HEK293 (cell line): ENCODE measurements around the gene NEAT1.

Experiments
- CTCF ChIP-seq: fragments of 450-650 bp; formaldehyde crosslinking; IDR thresholded peaks from 2 replicates; pipeline ENCODE4 v1.5.1; 2016; ENCODE audit warnings: missing biosample characterization, missing genetic modification characterization
- HIC1 ChIP-seq: fragments of 450-650 bp; formaldehyde crosslinking; IDR thresholded peaks from 2 replicates; pipeline ENCODE4 v1.5.1; 2016; ENCODE audit warnings: missing biosample characterization, missing genetic modification characterization
- HOXD13 ChIP-seq: sonication (generic); formaldehyde crosslinking; IDR thresholded peaks from 2 replicates; pipeline ENCODE4 v1.8.0; 2022; ENCODE audit warnings: missing genetic modification reagents, borderline replicate concordance
- IKZF3 ChIP-seq: fragments of 450-650 bp; IDR thresholded peaks from 2 replicates; pipeline ENCODE4 v1.5.0; 2018; ENCODE audit warnings: missing biosample characterization, mild to moderate bottlenecking, missing genetic modification characterization, moderate library complexity
- KLF9 ChIP-seq: fragments of 450-650 bp; formaldehyde crosslinking; IDR thresholded peaks from 2 replicates; pipeline ENCODE4 v1.5.1; 2016; ENCODE audit warnings: missing biosample characterization, missing genetic modification characterization, low read depth
- PRDM1 ChIP-seq: fragments of 450-650 bp; formaldehyde crosslinking; IDR thresholded peaks from 2 replicates; pipeline ENCODE4; 2016; ENCODE audit warnings: missing biosample characterization, missing genetic modification characterization
- SP7 ChIP-seq: fragments of 450-650 bp; formaldehyde crosslinking; IDR thresholded peaks from 2 replicates; pipeline ENCODE4 v1.5.1; 2016; ENCODE audit warnings: missing biosample characterization, missing genetic modification characterization
- ZBTB48 ChIP-seq: fragments of 450-650 bp; formaldehyde crosslinking; IDR thresholded peaks from 2 replicates; pipeline ENCODE4 v1.5.1; 2016; ENCODE audit warnings: missing biosample characterization, missing genetic modification characterization
- ZBTB6 ChIP-seq: fragments of 450-650 bp; formaldehyde crosslinking; IDR thresholded peaks from 2 replicates; pipeline ENCODE4 v1.5.1; 2017; ENCODE audit warnings: missing biosample characterization, missing genetic modification characterization
- ZFP3 ChIP-seq: fragments of 450-650 bp; formaldehyde crosslinking; IDR thresholded peaks from 2 replicates; pipeline ENCODE4 v1.5.1; 2016; ENCODE audit warnings: low read depth, missing biosample characterization, missing genetic modification characterization
- ZNF121 ChIP-seq: fragments of 450-650 bp; formaldehyde crosslinking; IDR thresholded peaks from 2 replicates; pipeline ENCODE4 v1.5.1; 2016; ENCODE audit warnings: missing biosample characterization, missing genetic modification characterization
- ZNF146 ChIP-seq: fragments of 450-650 bp; formaldehyde crosslinking; IDR thresholded peaks from 2 replicates; pipeline ENCODE4 v1.5.1; 2016; ENCODE audit warnings: missing biosample characterization, missing genetic modification characterization
- ZNF174 ChIP-seq: fragments of 450-650 bp; formaldehyde crosslinking; IDR thresholded peaks from 2 replicates; pipeline ENCODE4 v1.5.0; 2017; ENCODE audit warnings: missing biosample characterization, mild to moderate bottlenecking, missing genetic modification characterization
- ZNF202 ChIP-seq: fragments of 450-650 bp; formaldehyde crosslinking; IDR thresholded peaks from 2 replicates; pipeline ENCODE4 v1.5.1; 2016; ENCODE audit warnings: missing biosample characterization, missing genetic modification characterization, borderline replicate concordance
- ZNF23 ChIP-seq: fragments of 450-650 bp; formaldehyde crosslinking; IDR thresholded peaks from 2 replicates; pipeline ENCODE4 v1.5.1; 2016; ENCODE audit warnings: missing biosample characterization, missing genetic modification characterization, borderline replicate concordance
- ZNF24 ChIP-seq: fragments of 450-650 bp; formaldehyde crosslinking; IDR thresholded peaks from 2 replicates; pipeline ENCODE4 v1.5.1; 2016; ENCODE audit warnings: missing biosample characterization, missing genetic modification characterization
- ZNF280C ChIP-seq: fragments of 450-650 bp; formaldehyde crosslinking; IDR thresholded peaks from 2 replicates; pipeline ENCODE4 v1.5.1; 2016; ENCODE audit warnings: missing biosample characterization, missing genetic modification characterization
- ZNF292 ChIP-seq: fragments of 450-650 bp; formaldehyde crosslinking; IDR thresholded peaks from 2 replicates; pipeline ENCODE4 v1.5.1; 2016; ENCODE audit warnings: low read depth, missing biosample characterization, missing genetic modification characterization, borderline replicate concordance
- ZNF513 ChIP-seq: fragments of 450-650 bp; IDR thresholded peaks from 2 replicates; pipeline ENCODE4 v1.5.1; 2018; ENCODE audit warnings: missing biosample characterization, missing genetic modification characterization
- ZNF560 ChIP-seq: fragments of 450-650 bp; formaldehyde crosslinking; IDR thresholded peaks from 2 replicates; pipeline ENCODE4 v1.5.1; 2017; ENCODE audit warnings: missing biosample characterization, missing genetic modification characterization, borderline replicate concordance
- ZNF571 ChIP-seq: fragments of 450-650 bp; formaldehyde crosslinking; IDR thresholded peaks from 2 replicates; pipeline ENCODE4 v1.5.0; 2017; ENCODE audit warnings: missing biosample characterization, missing genetic modification characterization
- ZNF580 ChIP-seq: fragments of 450-650 bp; formaldehyde crosslinking; IDR thresholded peaks from 2 replicates; pipeline ENCODE4 v1.5.1; 2016; ENCODE audit warnings: missing biosample characterization, missing genetic modification characterization
- ZNF585B ChIP-seq: fragments of 450-650 bp; formaldehyde crosslinking; IDR thresholded peaks from 2 replicates; pipeline ENCODE4 v1.5.1; 2016; ENCODE audit warnings: missing biosample characterization, missing genetic modification characterization
- ZNF639 ChIP-seq: fragments of 450-650 bp; formaldehyde crosslinking; IDR thresholded peaks from 2 replicates; pipeline ENCODE4 v1.5.1; 2016; ENCODE audit warnings: missing biosample characterization, missing genetic modification characterization
- ZNF660 ChIP-seq: fragments of 450-650 bp; IDR thresholded peaks from 2 replicates; pipeline ENCODE4 v1.5.1; 2018; ENCODE audit warnings: missing biosample characterization, mild to moderate bottlenecking, missing genetic modification characterization
- ZNF704 ChIP-seq: fragments of 450-650 bp; formaldehyde crosslinking; IDR thresholded peaks from 2 replicates; pipeline ENCODE4 v1.5.1; 2016; ENCODE audit warnings: missing biosample characterization, missing genetic modification characterization
- ZNF707 ChIP-seq: fragments of 450-650 bp; formaldehyde crosslinking; IDR thresholded peaks from 2 replicates; pipeline ENCODE4 v1.5.1; 2016; ENCODE audit warnings: missing biosample characterization, missing genetic modification characterization
- ZNF76 ChIP-seq: fragments of 450-650 bp; formaldehyde crosslinking; IDR thresholded peaks from 2 replicates; pipeline ENCODE4; 2016; ENCODE audit warnings: low read depth, missing biosample characterization, missing genetic modification characterization, borderline replicate concordance

The NEAT1 gene

GRCh38 chr11:65386307-65387140 is 36.1 kb upstream of the NEAT1 start, which contains the start of gene FRMD8 (continued):
- TF ChIP-seq ZNF513 (tag by site-specific recombination): no peak
- TF ChIP-seq ZNF707 (tag by site-specific recombination): no peak
- TF ChIP-seq ZNF146: no peak
- no peak for TF ChIP-seq ZNF571
- TF ChIP-seq HIC1 (tag by site-specific recombination): peak; percentile 39; the same call in 1 of the 2 replicates
- no peak for TF ChIP-seq ZFP3 (tag by site-specific recombination)
- peak; percentile 29; the same call in 1 of the 2 replicates for TF ChIP-seq ZNF660 (tag by site-specific recombination)
- no peak for TF ChIP-seq ZBTB6 (tag by site-specific recombination)
- no peak for TF ChIP-seq ZNF280C (tag by site-specific recombination)
- TF ChIP-seq SP7 (tag by site-specific recombination): 0 out of 2 replicates have a peak, but pooled peaks have one; percentile 20
- TF ChIP-seq ZNF580: no peak
- TF ChIP-seq ZNF639 (tag by site-specific recombination): no peak
- no peak for TF ChIP-seq ZNF76 (tag by site-specific recombination)
- no peak for TF ChIP-seq ZNF23 (tag by site-specific recombination)
- no peak for TF ChIP-seq ZNF121 (tag by site-specific recombination)
- TF ChIP-seq ZNF202 (tag by site-specific recombination): no peak
- no peak for TF ChIP-seq HOXD13 (CRISPR knock-in tag)
- no peak for TF ChIP-seq ZNF24 (tag by site-specific recombination)
- TF ChIP-seq ZNF292 (tag by site-specific recombination): no peak
- no peak for TF ChIP-seq CTCF (tag by site-specific recombination)
- TF ChIP-seq PRDM1 (tag by site-specific recombination): no peak
- no peak for TF ChIP-seq ZNF704 (tag by site-specific recombination)
- TF ChIP-seq KLF9 (tag by site-specific recombination): no peak
- TF ChIP-seq IKZF3 (tag by site-specific recombination): peak; percentile 76
- no peak for TF ChIP-seq ZNF585B (tag by site-specific recombination)
- TF ChIP-seq ZNF174: no peak
- TF ChIP-seq ZBTB48 (tag by site-specific recombination): no peak
- no peak for TF ChIP-seq ZNF560 (tag by site-specific recombination)
